Sigmoid colon (tissue), 4 donors: ENCODE data around the gene GPLD1.

Experiments
- CTCF ChIP-seq, 4 experiments: fragments of 450-650 bp in 3 of 4; fragments of 200-600 bp in 1 of 4; IDR thresholded peaks; one replicate each; pipeline ENCODE4 v1.5.1; 2016 to 2019; ENCODE audit warnings: antibody characterized with exemption in 4 of 4, mild to moderate bottlenecking in 3 of 4, moderate library complexity in 2 of 4
- EP300 ChIP-seq, 4 donors: sonication (generic); formaldehyde crosslinking; IDR thresholded peaks; one replicate each; pipeline ENCODE4 v1.6.1; 2017; ENCODE audit warnings: antibody characterized with exemption in 4 of 4
- POLR2AphosphoS5 ChIP-seq, 4 donors: sonication (generic); formaldehyde crosslinking; IDR thresholded peaks; one replicate each; pipeline ENCODE4 v1.6.1; 2017; ENCODE audit warnings: antibody characterized with exemption in 4 of 4

GRCh38 chr6:24537771-24538385, 48.5 kb upstream of the GPLD1 start:
- TF ChIP-seq CTCF (IDR thresholded peaks at IDR 0.05), result no peak
- no peak for TF ChIP-seq EP300 (IDR thresholded peaks at IDR 0.05)
- no peak for TF ChIP-seq POLR2AphosphoS5 (IDR thresholded peaks at IDR 0.05)
